Measurements from ENCODE around the gene ZNF488.

DNA sequence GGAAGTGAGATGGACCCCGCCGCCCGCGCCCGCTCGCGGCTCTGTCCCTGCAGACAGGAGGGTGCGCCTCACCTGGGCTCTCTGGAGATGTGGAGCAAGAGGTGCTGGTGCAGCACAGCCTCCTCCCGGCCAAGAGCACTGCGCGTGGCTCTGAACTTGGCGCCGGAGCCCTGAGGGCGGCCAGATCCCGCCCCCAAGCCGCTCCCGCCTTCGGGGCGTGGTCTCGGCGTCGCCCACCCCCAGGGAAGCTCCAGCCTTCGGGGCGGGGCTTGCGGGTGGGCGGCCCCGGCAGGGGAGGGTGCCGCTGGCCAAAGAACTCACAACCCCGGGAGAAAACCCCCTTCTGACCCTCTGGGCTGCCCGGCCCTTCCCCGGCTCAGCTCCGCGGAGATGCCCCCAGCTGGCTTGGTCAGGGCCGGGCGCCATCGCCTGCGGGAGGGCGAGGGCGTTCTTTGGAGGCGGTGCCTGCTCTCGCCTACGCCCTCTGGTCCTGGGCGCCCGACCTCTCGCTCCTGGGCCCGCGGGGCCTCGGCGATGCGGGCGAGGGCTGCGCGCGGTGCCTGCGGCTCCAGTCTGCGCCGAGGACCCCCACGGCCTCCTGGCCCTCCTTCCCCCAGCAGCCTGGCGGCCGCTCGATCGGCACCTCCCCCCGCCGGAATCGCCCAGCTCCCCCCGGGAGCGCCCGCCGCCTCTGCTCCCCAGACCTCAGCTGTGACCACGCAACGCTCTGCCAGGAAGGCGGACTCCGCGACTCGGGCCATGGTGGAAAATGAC, at the start of gene ZNF488:
- no peak for TF ChIP-seq POLR2AphosphoS5 (IDR thresholded peaks at IDR 0.05; ENCODE audit: borderline replicate concordance, low read depth, low read length)
- no peak for TF ChIP-seq EZH2 (IDR thresholded peaks at IDR 0.05)
- TF ChIP-seq FOXP2 (optimal IDR thresholded peaks at IDR 0.05; ENCODE audit: control extremely low read depth, extremely low read length, insufficient read depth), result no peak

Data from SK-N-MC (cell line).